PC-9 (cell line): ENCODE data around the gene KCNJ5.

Source experiments
- CTCF ChIP-seq: fragments of 200-600 bp; sonication (generic); conservative IDR thresholded peaks from 2 replicates; pipeline ENCODE4 v1.6.1; 2017; ENCODE audit warnings: mixed run types, antibody characterized with exemption, mild to moderate bottlenecking, moderate library complexity
- EZH2 ChIP-seq: fragments of 200-600 bp; sonication (generic); IDR thresholded peaks from 2 replicates; pipeline ENCODE4 v1.8.0; 2017; ENCODE audit warnings: antibody characterized with exemption, low read depth

GRCh38 chr11:128914216-128915148 is 23.3 kb downstream of the KCNJ5 start:
- TF ChIP-seq CTCF (no peak), EZH2 (no peak)
